Measurements from ENCODE around the gene LITAF.

- TF ChIP-seq YY1 (IDR thresholded peaks at IDR 0.05; ENCODE audit: insufficient read depth, insufficient read length): no peak
- TF ChIP-seq ZNF274 (IDR thresholded peaks at IDR 0.05; ENCODE audit: low read depth, low read length): no peak
- no peak for TF ChIP-seq SUZ12 (IDR thresholded peaks at IDR 0.05; ENCODE audit: extremely low read depth, insufficient read depth, insufficient read length)
These were observed 50.4 kb downstream of the LITAF start for GRCh38 chr16:11536104-11536866.
